Keratinocyte (primary cell): ENCODE results near the gene PHF2.

Experiments
- EZH2 ChIP-seq: IDR thresholded peaks from one replicate; pipeline ENCODE4 v1.6.1; 2012; ENCODE audit warnings: inconsistent platforms, mild to moderate bottlenecking, low read length, moderate library complexity
- TF ChIP-seq, protein P1 (sequence below), 3 experiments: IDR thresholded peaks in 1 of 3; conservative IDR thresholded peaks in 1 of 3; optimal IDR thresholded peaks in 1 of 3; 2 replicates in 2 of 3; 3 replicates in 1 of 3; pipeline versions ENCODE3 to v1.5.1; 2011; ENCODE audit warnings: low read length in 3 of 3, mild to moderate bottlenecking in 3 of 3, moderate library complexity in 2 of 3, control low read depth in 1 of 3, inconsistent platforms in 1 of 3; ENCODE audit not compliant: insufficient read depth in 2 of 3; ENCODE audit errors: extremely low read depth in 1 of 3

DNA sequence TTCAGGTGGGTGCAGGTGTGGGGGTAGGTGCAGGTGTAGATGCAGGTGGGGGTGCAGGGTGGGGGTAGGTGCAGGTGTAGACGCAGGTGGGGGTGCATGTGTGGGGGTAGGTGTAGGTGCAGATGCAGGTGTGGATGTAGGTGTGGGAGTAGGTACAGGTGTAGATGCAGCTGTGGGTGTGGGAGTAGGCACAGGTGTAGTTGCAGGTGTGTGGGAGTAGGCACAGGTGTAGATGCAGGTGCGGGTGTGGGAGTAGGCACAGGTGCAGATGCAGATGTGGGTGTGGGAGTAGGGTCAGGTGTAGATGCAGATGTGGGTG lies 94.6 kb downstream of the PHF2 start:
- TF ChIP-seq, protein P1, sequence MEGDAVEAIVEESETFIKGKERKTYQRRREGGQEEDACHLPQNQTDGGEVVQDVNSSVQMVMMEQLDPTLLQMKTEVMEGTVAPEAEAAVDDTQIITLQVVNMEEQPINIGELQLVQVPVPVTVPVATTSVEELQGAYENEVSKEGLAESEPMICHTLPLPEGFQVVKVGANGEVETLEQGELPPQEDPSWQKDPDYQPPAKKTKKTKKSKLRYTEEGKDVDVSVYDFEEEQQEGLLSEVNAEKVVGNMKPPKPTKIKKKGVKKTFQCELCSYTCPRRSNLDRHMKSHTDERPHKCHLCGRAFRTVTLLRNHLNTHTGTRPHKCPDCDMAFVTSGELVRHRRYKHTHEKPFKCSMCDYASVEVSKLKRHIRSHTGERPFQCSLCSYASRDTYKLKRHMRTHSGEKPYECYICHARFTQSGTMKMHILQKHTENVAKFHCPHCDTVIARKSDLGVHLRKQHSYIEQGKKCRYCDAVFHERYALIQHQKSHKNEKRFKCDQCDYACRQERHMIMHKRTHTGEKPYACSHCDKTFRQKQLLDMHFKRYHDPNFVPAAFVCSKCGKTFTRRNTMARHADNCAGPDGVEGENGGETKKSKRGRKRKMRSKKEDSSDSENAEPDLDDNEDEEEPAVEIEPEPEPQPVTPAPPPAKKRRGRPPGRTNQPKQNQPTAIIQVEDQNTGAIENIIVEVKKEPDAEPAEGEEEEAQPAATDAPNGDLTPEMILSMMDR (optimal IDR thresholded peaks at IDR 0.05 in 1 of 3, IDR thresholded peaks at IDR 0.05 in 1 of 3, conservative IDR thresholded peaks at IDR 0.05 in 1 of 3; ENCODE audit: extremely low read depth in 1 of 3, insufficient read depth in 2 of 3, low read length in 3 of 3), result no peak
- no peak for TF ChIP-seq EZH2
